CD4-positive, alpha-beta T cell (primary cell): Measurements from ENCODE around the gene PNMA6E. TPM values are rescaled to one million over a fixed set of nuclear protein-coding genes. Genes with fewer than 3 reads are reported as not detected.

ENCODE experiments used
- ATAC-seq: fragments of 200-7000 bp; cut with Tn5 transposase; one replicate; pipeline ENCODE4 v1.10.0; 2022; ENCODE audit warnings: mild to moderate bottlenecking; ENCODE audit not compliant: poor library complexity
- CTCF ChIA-PET: fragments of 350-600 bp; sonication (Branson Sonifier 250); formaldehyde crosslinking; loops from one replicate; lab custom pipeline; 2021; ENCODE audit warnings: antibody characterized with exemption, inconsistent platforms; lab: Charles Lee
- POLR2A ChIA-PET: fragments of 350-600 bp; sonication (Branson Sonifier 250); formaldehyde crosslinking; loops from one replicate; lab custom pipeline; 2021; ENCODE audit warnings: antibody characterized with exemption, inconsistent platforms; lab: Charles Lee
- DNase-seq, 14 experiments: peaks; one replicate each; pipeline ENCODE4 v3.0.0-alpha.2; 2013 to 2020; ENCODE audit warnings: mixed read lengths in 2 of 14
- H3K27ac ChIP-seq, 2 donors: one replicate each; pipeline versions ENCODE4 v1.5.1 to v1.7.0; 2013; ENCODE audit warnings: low read length in 2 of 2, low read depth in 1 of 2, mild to moderate bottlenecking in 1 of 2
- H3K27me3 ChIP-seq, 2 experiments: 1 replicate in 1 of 2; 2 replicates in 1 of 2; pipeline versions ENCODE4 v1.6.1 to v1.7.0; 2013; ENCODE audit warnings: low read length in 2 of 2, control low read depth in 1 of 2, mild to moderate bottlenecking in 1 of 2, moderate library complexity in 1 of 2; ENCODE audit not compliant: insufficient read depth in 2 of 2, control insufficient read depth in 1 of 2
- H3K36me3 ChIP-seq: one replicate; pipeline ENCODE4 v1.6.1; 2013; ENCODE audit warnings: low read length, control low read depth; ENCODE audit not compliant: insufficient read depth
- H3K4me1 ChIP-seq: one replicate; pipeline ENCODE4 v1.6.1; 2013; ENCODE audit warnings: low read length, control low read depth; ENCODE audit not compliant: insufficient read depth
- H3K4me3 ChIP-seq: one replicate; pipeline ENCODE4 v1.5.1; 2013; ENCODE audit warnings: mild to moderate bottlenecking, low read length, moderate library complexity
- H3K9me3 ChIP-seq, 2 experiments: 1 replicate in 1 of 2; 2 replicates in 1 of 2; pipeline versions ENCODE4 v1.6.1 to v1.7.0; 2013; ENCODE audit warnings: low read length in 2 of 2, mild to moderate bottlenecking in 2 of 2, control low read depth in 1 of 2, moderate library complexity in 1 of 2; ENCODE audit not compliant: control insufficient read depth in 1 of 2, insufficient read depth in 1 of 2
- H3K27ac Mint-ChIP-seq: one replicate; pipeline ENCODE4 v1.8.0; 2020; ENCODE audit warnings: mixed read lengths
- H3K27me3 Mint-ChIP-seq: one replicate; pipeline ENCODE4 v1.8.0; 2021; ENCODE audit warnings: mixed read lengths
- H3K36me3 Mint-ChIP-seq: one replicate; pipeline ENCODE4 v1.8.0; 2021; ENCODE audit warnings: low read depth, mixed read lengths
- H3K4me1 Mint-ChIP-seq: one replicate; pipeline ENCODE4 v1.8.0; 2021; ENCODE audit warnings: low read depth, mixed read lengths
- H3K4me3 Mint-ChIP-seq: one replicate; pipeline ENCODE4 v1.8.0; 2020; ENCODE audit warnings: mild to moderate bottlenecking, mixed read lengths
- H3K9me3 Mint-ChIP-seq: one replicate; pipeline ENCODE4 v1.8.0; 2020; ENCODE audit warnings: mixed read lengths
- intact Hi-C, 2 experiments: fragments of 100-400 bp; cut with DNase I in 1 of 2; cut with micrococcal nuclease in 1 of 2; formaldehyde crosslinking; loops; one replicate each; pipeline versions ENCODE4 v1.15.1 to v1.9.0; 2023 to 2025; cut with DNase I, micrococcal nuclease
- total RNA-seq, 174 experiments: library from RNA in 2 of 174; stranded (reverse) in 2 of 174; gene quantifications; one replicate each; pipeline ENCODE4 v1.2.3 and lab custom pipeline; 2021 to 2026
- TF ChIP-seq, protein P1 (sequence below): fragments of 200-600 bp; IDR thresholded peaks from one replicate; pipeline ENCODE4 v1.8.0; 2022; ENCODE audit warnings: antibody characterized with exemption, mild to moderate bottlenecking

The PNMA6E gene
- total RNA-seq, 2 experiments from 2014 or later = not detected

DNA sequence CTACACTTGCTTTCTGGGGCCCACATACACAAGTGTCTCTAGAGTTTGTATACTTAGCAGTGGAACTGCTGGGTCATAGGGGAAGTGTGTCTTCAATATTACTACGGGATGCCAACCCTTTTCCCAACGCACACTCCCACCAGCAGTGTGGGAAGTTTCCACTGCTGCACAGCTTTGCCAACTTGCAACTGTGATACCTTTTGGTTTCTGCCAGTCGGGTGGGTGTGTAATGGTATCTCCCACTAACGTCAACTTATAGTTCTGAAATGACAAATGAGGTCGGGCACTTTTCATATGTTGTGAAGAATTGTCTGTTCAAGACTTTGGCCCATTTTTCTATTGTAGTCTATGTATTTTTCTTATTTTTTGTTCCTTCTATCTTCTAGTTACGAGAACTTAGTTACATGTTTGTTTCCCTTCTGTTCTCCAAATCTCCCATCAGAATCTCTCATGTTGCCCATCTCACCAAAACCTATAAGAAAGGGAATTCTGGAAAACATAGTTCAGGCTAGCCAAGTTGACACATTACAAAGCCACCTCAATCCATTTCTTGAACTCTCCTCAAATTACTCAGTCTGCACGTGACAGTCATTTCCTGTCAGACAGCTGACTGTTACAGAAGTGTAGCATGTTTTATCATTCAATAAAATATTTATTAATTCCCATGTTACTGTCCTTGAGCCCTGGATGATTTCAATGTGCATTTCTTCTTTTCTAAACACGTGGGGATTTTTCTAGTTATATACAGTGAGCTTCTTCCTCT is 30.7 kb downstream of the PNMA6E start:
- Mint-ChIP-seq H3K9me3 (no peaks in the 10 kb centered on the region), H3K27ac (no peak overlapping the region), H3K4me1 (no peaks in the 10 kb centered on the region), H3K27me3 (no peaks in the 10 kb centered on the region), H3K4me3 (no peak overlapping the region), H3K36me3 (no peaks in the 10 kb centered on the region)
- ChIA-PET POLR2A (no interaction called here), CTCF (no interaction called here)
- no peaks in the 10 kb centered on the region for H3K9me3 ChIP-seq
- no peaks in the 10 kb centered on the region for H3K4me1 ChIP-seq
- intact Hi-C loops = no loop called here
- no peak overlapping the region for H3K27ac ChIP-seq
- no peak overlapping the region for H3K4me3 ChIP-seq
- H3K36me3 ChIP-seq = no peaks in the 10 kb centered on the region
- DNase-seq (no peak), ATAC-seq (no peak)
- TF ChIP-seq, protein P1, sequence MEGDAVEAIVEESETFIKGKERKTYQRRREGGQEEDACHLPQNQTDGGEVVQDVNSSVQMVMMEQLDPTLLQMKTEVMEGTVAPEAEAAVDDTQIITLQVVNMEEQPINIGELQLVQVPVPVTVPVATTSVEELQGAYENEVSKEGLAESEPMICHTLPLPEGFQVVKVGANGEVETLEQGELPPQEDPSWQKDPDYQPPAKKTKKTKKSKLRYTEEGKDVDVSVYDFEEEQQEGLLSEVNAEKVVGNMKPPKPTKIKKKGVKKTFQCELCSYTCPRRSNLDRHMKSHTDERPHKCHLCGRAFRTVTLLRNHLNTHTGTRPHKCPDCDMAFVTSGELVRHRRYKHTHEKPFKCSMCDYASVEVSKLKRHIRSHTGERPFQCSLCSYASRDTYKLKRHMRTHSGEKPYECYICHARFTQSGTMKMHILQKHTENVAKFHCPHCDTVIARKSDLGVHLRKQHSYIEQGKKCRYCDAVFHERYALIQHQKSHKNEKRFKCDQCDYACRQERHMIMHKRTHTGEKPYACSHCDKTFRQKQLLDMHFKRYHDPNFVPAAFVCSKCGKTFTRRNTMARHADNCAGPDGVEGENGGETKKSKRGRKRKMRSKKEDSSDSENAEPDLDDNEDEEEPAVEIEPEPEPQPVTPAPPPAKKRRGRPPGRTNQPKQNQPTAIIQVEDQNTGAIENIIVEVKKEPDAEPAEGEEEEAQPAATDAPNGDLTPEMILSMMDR = no peak
- no peaks in the 10 kb centered on the region for H3K27me3 ChIP-seq

DNA sequence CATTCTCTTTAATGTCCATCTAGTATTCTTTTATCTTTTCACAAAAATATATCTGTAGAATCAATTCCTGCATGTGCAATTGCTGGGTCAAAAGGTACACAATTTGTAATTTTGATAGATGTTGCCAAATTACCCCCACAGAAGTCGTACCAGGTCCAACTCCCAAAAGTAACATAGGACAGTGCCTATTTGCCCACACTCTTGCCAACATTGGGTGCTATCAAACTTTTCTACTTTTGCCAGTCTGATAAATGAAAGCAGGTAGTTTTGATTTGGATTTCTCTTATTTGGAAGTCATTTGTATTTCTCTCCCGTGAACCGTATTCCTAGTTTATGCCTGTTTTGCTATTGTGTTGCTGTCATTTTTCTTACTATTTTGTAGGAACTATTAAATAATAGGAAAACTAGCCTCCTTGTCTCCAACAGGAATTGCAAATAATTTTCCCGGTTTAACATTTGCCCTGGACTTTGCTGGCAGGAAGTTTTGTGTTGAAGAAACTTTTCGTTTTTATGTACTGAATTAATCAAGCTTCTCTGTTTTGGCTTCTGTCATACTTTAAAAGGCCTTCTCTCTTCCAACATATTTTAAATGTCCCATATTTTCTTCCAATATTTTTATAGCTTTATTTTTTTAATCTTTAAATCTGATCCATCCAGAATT is 34.1 kb downstream of the PNMA6E start:
- H3K4me1 Mint-ChIP-seq = no peaks in the 10 kb centered on the region

DNA sequence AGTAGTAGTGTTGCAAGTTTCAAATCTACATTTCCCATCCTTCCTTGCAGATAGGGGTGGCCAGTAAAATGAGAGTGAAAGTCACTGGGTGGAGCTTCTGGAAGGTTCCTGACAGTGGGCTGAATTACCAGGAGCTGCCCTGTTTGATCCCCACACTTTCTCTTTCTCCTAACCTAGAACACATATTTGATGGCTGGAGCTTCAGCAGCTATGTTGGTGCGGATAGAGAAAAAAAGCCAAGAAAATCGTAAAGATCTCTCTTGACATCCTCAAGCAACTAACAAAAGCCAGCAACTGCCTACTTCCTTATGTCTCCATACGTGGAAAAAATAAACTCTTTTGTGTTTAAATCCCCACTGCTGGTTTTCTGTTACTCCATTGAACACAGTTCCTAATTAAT is 35.0 kb downstream of the PNMA6E start:
- POLR2A ChIA-PET = no interaction called here
- ATAC-seq = no peak

More for the DNA sequence above, 34.1 kb downstream of the PNMA6E start:
- Mint-ChIP-seq H3K36me3 (no peaks in the 10 kb centered on the region), H3K4me3 (no peak overlapping the region), H3K27me3 (no peaks in the 10 kb centered on the region), H3K27ac (no peak overlapping the region), H3K9me3 (no peaks in the 10 kb centered on the region)
- no peak overlapping the region for H3K27ac ChIP-seq
- H3K36me3 ChIP-seq = no peaks in the 10 kb centered on the region
- no peaks in the 10 kb centered on the region for H3K9me3 ChIP-seq
- DNase-seq = no peak
- intact Hi-C loops = no loop called here
- ATAC-seq = no peak
- TF ChIP-seq, protein P1 = no peak
- H3K4me1 ChIP-seq = no peaks in the 10 kb centered on the region
- no peaks in the 10 kb centered on the region for H3K27me3 ChIP-seq
- no peak overlapping the region for H3K4me3 ChIP-seq
- POLR2A ChIA-PET = no interaction called here
- CTCF ChIA-PET = no interaction called here

More for the DNA sequence above, 35.0 kb downstream of the PNMA6E start:
- H3K4me1 Mint-ChIP-seq = no peaks in the 10 kb centered on the region
- no peaks in the 10 kb centered on the region for H3K9me3 Mint-ChIP-seq
- no peaks in the 10 kb centered on the region for H3K4me1 ChIP-seq
- H3K27me3 ChIP-seq = no peaks in the 10 kb centered on the region
- TF ChIP-seq, protein P1 = no peak
- CTCF ChIA-PET = interaction anchor here (0.6 kb wide), 1 partner anchor 63 kb away, joined by 3 read pairs; no protein-coding TSS in a partner anchor
- no peaks in the 10 kb centered on the region for H3K9me3 ChIP-seq
- no peak overlapping the region for H3K27ac Mint-ChIP-seq
- no peak overlapping the region for H3K4me3 ChIP-seq
- no peaks in the 10 kb centered on the region for H3K36me3 ChIP-seq
- no peak overlapping the region for H3K27ac ChIP-seq
- no peak for DNase-seq
- no peaks in the 10 kb centered on the region for H3K36me3 Mint-ChIP-seq
- intact Hi-C loops = no loop called here
- H3K27me3 Mint-ChIP-seq = no peaks in the 10 kb centered on the region
- no peak overlapping the region for H3K4me3 Mint-ChIP-seq
